ENCODE data around the gene GGA2.

The GGA2 gene

GRCh38 chr16:23510164-23510914, at the start of gene GGA2:
TSS of gene GGA2 (minus strand) at chr16:23510494. CDS start at chr16:23510411, 83 bp downstream.
- no peak for TF ChIP-seq CTCF (IDR thresholded peaks at IDR 0.05; ENCODE audit: low read depth, low read length, missing control alignments)
- peak within 1 kb of the TSS; percentile 73 for H3K4me3 ChIP-seq (replicated peaks; ENCODE audit: low read depth, low read length)
- peak; percentile 24 for DNase-seq (ENCODE audit: extremely low read depth, low read depth)

- no peak for DNase-seq (ENCODE audit: extremely low read depth, low read depth)
- TF ChIP-seq CTCF (IDR thresholded peaks at IDR 0.05; ENCODE audit: low read depth, low read length, missing control alignments) = no peak
- peak overlapping the region; percentile 73 for H3K4me3 ChIP-seq (replicated peaks; ENCODE audit: low read depth, low read length)
Observed at GRCh38 chr16:23557779-23558702, 47.7 kb upstream of the GGA2 start.

DNA sequence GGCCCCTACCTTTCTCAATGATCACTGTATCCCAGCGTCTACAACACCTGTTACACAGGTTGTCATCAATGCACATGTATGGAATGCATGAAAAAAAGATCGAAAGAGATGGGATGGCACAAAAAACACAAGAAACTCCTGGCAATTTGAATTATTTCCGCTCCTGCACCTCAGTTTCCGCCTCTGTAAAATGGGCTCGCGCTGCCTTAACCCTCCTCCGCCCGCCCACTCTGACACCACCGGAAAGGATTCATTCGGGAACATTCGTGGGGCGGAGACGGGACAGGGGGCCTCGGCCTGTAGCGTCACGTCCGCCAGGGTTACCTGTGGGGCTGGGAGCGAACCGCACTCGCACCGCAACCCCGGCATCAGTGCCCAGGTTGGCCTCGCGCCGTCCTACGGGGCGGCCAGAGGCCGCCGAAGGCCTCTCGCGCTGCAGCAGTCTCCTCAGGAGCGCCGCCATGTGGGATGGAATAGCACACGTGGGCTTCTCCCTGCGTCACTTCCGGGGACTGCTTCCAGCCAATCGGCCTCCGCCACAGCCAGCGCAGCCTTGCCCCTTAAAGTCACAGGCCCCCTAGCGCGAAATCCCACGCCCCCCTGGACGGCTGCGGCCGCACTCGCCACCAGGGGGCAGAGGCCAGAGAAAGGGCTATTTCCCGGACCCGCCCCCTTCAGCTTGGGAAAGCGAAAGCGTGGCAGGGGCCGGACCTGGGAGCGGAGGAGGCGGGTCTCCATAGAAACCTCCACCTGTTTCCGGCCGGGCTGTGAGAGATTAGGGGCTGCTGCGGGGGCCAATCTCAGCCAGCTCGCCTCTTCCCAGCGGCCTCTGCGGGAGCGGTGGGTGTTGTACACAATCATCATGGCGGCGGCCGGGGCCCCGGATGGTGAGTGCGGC, 46.8 kb upstream of the GGA2 start, which contains the start of the genes EARS2 and UBFD1:
EARS2 (minus strand) TSS at position 470 of the 898 bp plus-strand sequence; CDS start at position 463, 7 bp downstream.
UBFD1 (plus strand) TSS at position 847 of the 898 bp plus-strand sequence; CDS start at position 863, 16 bp downstream.
- peak within 1 kb of the TSS; percentile 73 for H3K4me3 ChIP-seq (replicated peaks; ENCODE audit: low read depth, low read length)
- DNase-seq (ENCODE audit: extremely low read depth, low read depth) = peak; percentile 93
- TF ChIP-seq CTCF (IDR thresholded peaks at IDR 0.05; ENCODE audit: low read depth, low read length, missing control alignments) = peak; percentile 91

GRCh38 chr16:23554536-23554935, 44.2 kb upstream of the GGA2 start:
- DNase-seq (ENCODE audit: extremely low read depth, low read depth) = no peak
- TF ChIP-seq CTCF (IDR thresholded peaks at IDR 0.05; ENCODE audit: low read depth, low read length, missing control alignments) = no peak

GRCh38 chr16:23552161-23552560, 41.9 kb upstream of the GGA2 start:
- H3K4me3 ChIP-seq (replicated peaks; ENCODE audit: low read depth, low read length) = no peak overlapping the region
- TF ChIP-seq CTCF (IDR thresholded peaks at IDR 0.05; ENCODE audit: low read depth, low read length, missing control alignments) = no peak
- DNase-seq (ENCODE audit: extremely low read depth, low read depth) = no peak

More at GRCh38 chr16:23554536-23554935, 44.2 kb upstream of the GGA2 start:
- H3K4me3 ChIP-seq (replicated peaks; ENCODE audit: low read depth, low read length) = no peak overlapping the region

DNA sequence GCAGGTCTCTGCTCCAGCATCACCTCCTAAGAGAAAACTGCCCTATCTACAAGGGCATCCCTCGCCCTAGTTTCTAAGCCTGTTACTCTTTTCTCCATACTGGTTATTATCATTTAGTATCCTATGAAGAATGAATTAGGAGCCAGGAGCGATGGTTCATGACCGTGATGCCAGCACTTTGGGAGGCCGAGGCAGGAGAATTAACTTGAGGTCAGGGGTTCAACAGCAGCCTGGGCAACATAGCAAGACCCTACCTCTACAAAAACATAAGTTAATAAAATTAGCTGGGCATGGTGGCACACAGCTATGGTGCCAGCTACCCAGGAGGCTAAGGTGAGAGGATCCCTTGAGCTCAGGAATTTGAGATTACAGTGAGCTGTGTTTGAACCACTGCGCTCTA, 39.6 kb upstream of the GGA2 start:
- DNase-seq (ENCODE audit: extremely low read depth, low read depth) = no peak
- no peak for TF ChIP-seq CTCF (IDR thresholded peaks at IDR 0.05; ENCODE audit: low read depth, low read length, missing control alignments)
- no peak overlapping the region for H3K4me3 ChIP-seq (replicated peaks; ENCODE audit: low read depth, low read length)
